HG02870 (cell line): ENCODE measurements around the gene SHC2.
"Not testable (repeated sequence)": the region's sequence is repeated elsewhere in the genome, so short reads cannot be mapped to it uniquely, and the experiment has no call there.

Experiments
- ATAC-seq: cut with Tn5 transposase; IDR thresholded peaks from one replicate; pipeline ENCODE4 v1.9.1; 2021; ENCODE audit warnings: mild to moderate bottlenecking, moderate library complexity; ENCODE audit not compliant: unreplicated experiment

Gene SHC2

DNA sequence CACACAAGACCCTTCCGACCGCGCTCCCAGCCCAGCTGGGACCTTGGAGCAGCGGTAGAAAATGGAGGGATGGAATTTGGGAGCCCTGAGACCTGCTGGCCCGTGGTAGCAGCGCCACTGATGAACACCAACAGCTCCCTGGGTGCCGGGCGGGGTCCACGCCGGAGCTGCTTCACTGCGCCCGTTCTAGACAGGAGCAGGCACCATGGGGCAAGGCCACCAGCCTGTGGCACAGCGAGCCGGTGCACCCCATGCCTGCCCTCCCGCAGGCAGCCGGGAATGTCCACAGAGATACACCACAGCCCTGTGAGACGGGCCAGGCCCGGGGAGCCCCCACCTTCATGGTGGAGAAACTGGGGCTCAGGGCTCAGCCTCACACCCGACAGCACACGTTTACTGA, 9.9 kb upstream of the SHC2 start:
- ATAC-seq: no peak

DNA sequence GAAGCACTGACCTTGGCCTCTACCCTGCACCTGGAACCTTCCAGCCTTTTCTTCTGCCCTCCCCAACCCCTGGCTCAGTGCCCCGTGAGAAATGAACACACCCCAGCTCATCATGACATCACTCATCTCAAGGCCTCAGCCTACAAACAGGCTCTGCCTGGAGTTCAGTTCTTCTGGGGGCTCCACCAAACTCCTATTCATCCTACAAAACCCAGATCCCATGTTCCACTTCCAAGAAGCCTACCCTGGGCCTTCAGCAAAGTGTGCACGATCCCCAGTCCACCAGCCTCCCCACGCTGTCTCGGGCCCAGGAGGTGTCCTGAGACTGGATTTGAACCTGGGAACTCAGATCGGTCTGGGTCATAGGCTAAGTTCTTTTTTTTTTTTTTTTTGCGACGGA, 9.0 kb upstream of the SHC2 start:
- ATAC-seq: no peak

DNA sequence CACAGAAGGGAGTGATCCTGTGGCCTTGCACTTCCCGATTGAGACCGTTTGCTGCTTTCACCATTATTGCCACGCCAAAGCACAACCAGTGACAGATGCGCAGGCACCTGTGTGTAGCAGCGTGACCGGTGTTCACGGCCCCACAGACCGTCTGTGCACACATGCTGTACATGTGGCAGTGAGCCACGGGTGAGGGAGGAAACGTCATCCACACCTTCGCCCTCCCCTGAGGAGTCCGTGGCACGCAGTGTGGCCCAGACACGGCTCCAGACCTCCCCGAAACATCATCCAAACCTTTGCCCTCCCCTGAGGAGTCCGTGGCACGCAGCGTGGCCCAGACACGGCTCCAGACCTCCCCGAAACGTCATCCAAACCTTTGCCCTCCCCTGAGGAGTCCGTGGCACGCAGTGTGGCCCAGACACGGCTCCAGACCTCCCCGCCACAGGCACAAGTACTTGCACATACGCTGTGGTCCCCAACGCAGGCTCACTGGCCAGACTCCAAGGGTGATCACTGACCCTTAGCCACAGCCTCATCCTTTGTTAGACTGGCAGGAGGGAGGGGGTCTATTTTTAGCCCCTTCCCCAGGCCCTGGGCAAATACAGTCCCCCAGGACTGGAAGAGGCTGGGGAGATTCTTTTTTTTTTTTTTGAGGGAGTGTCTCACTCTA, 7.9 kb upstream of the SHC2 start:
- ATAC-seq: no peak

DNA sequence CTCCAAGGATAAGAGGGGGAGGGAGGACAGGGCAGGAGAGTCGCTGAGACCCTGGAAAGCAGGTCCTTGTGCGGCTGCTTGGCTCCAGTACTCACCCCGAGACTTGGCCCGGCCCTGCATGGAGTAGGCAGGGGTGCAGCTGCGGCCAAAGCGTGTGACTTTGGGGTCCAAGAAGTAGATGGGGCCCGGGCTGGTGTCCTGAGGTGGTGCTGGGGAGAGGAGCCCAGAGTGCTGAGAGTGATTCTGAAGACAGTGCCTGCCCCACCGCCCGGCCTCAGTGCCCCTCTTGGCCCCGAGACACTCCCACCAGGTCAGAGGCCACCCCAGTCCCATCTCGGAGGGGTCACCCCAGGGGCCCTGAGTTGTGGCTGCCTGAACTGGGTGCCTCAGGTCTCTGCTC, 6.7 kb upstream of the SHC2 start:
- no peak for ATAC-seq

DNA sequence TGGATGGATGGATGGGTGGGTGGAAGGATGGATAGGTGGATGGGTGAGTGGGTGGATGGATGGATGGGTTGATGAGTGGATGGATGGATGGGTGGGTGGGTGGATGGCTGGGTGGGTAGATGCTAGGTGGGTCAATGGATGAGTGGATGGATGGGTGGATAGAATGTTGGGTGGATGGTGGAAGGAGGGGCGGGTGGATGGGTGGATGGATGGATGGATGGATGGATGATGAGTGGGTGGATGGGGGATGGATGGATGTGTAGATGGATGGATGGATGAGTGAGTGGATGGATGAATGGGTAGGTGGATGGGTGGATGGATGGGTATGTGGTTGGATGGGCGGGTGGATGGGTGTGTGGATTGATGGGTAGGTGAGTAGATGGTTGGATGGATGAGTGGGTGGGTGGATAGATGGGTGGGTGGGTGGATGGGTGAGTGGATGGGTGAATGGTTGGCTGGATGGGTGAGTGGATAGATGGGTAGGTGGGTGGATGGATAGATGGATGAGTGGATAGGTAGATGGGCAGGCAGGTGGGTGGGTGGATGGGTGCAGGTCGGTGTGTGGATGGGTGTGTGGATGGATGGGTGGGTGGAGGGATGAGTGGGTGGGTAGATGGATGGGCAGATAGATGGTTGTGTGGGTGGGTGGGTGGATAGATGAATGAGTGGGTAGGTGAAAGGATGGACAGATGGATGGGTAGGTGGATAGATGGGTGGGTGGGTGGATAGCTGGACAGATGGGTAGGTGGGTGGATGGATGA, 4.4 kb upstream of the SHC2 start:
- no peak for ATAC-seq

DNA sequence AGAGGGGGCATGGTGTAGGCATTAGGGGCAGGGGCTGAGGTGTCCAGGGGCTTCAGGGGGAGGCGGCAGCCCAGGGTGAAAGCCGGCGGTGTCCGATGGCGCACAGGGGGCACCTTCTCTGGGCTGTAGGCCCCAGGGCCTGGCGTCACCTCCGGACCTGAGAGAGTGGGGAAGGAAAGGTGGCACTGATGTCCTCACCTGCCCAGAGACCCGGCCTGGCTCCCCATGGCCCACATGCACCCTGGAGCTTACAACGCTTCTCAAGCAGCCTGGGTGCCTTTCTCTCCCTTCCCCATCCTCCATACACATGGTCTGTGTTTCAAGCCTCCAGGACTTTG, 3.3 kb upstream of the SHC2 start:
- ATAC-seq: no peak

DNA sequence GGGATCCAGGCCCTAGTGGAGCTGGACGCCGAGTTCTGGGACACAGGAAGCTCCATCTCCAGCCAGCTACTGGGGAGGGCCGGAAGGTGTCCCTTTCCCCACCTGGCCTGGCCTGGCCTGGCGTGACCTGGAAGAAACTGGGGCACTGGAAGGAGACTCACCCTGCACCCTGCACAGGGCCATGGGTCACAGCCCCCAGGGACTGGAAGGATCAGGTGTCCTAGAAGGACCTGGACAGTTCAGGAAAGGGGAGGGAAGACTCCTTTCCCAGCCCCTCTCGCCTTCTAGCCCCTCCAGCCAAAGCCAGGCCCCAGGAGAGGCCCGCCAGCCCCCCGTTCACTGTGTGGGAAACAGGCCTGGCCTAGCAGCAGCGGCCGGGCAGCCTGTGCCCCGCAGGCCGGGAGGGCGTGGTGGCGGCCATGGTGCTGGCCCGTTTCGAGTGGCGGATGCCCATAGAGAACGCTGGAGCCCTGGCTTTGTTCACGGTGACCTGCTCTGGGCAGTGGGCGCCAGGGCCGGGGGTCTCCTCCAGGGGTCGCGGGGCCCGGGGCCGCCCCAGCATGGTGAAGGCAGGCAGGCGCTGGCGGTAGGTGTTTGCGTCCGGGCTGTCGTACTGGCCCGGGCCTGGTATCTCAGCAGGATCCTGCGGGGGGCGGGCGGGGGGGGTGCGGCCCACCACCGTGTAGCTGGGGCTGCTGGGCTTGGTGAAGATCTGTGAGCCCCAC, 2.8 kb upstream of the SHC2 start:
- no peak for ATAC-seq

DNA sequence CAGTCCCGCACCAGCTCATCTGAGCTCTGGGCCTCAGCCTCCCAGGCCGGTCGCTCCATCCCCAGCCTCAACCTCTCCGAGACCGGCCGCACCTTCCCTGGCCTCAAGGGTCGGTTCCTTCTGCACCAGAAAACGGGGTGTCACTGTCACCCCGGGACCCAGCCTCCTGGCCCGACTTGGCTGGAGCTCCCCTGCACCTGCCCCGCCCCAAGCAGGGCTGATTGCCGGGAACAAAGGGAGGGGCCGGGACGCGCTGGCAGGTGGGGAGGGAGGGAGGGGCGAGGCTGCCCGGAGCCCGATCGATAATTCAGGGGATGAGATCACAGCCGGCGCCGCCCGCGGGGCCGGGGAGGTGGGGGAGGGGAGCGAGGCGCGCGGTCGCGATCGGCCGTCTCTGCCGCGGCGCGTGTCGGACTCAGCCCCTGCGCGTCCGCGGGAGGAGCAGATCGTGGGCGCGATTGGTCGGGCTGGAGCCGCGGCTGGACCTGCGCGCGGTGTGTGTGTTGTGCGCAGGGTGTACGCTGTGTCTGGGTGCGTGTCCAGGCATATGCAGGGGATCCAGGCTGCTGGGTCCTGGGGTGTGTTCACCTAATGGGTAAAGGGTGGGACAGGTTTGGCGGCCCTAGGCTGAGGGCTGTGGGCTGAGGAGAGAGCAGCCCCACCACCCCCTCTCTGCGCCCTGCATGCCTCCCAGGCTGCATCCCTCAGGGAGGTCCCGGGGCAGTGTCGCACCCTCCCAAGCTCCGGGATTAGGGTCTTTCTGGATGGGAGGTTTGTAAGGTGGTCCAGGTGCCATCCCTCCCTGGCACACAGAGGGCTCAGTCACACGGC, 1.1 kb upstream of the SHC2 start:
- ATAC-seq: no peak

DNA sequence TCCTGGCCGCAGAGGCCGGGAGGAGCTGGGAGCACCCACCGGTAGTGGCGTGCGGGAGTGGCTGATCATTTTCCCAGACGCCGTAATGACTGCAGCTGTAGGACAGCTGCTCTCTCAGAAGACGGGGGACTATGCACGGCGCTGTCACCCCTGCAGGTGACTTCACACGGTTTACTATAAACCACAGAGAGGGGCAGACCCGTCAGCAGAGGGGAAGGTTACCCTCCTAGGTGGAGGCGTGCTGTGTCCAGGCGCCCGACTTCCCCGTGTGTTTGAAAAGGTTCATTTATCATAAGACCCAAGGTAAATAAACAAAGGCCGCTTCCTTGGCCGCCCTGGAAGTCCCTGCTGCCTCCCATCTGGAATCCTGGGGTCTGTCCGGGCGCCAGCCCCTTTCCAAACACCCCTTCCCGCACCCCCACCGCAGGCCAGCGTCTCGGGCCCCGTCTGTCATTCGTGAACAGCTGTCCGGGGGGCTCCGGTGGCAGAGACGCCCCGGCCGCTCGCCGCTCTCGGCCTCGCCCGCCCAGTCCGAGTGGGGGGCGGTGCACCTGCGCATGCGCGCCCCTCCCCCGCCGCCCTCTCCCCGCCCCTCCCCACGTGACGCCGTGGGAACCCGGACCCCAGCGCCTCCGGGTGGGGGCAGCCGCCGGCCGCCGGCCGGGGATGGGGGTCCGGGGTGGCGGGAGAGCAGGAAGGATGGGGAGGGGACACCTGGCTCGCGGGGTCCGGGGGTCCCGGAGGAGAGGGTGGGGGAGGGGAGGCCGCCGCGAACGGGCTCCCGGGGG, 915 bp downstream of the SHC2 start:
- ATAC-seq: no peak

DNA sequence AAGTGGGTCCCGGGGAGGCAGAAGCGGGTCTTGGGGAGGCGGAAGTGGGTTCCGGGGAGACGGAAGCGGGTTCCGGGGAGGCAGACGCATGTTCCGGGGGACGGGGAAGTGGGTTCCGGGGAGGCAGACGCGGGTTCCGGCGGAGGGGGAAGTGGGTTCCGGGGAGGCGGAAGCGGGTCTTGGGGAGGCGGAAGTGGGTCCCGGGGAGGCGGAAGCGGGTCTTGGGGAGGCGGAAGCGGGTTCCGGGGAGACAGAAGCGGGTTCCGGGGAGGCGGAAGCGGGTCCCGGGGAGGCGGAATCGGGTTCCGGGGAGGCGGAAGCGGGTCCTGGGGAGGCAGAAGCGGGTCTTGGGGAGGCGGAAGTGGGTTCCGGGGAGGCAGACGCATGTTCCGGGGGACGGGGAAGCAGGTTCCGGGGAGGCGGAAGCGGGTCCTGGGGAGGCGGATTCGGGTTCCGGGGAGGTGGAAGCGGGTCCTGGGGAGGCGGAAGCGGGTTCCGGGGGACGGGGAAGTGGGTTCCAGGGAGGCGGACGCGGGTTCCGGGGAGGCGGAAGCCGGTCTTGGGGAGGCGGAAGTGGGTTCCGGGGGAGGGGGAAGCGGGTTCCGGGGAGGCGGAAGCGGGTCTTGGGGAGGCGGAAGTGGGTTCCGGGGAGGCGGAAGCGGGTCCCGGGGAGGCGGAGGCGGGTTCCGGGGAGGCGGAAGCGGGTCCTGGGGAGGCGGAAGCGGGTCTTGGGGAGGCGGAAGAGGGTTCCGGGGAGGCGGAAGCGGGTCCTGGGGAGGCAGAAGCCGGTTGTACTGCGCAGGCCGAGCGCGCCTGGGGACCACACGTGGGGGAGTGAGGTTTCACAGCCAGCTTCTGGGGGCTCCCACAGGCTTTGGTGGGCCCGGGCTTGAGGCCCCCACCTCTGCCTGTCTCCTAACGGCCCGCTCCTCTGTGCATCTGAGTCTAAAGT, 2.5 kb downstream of the SHC2 start:
- ATAC-seq: no peak

DNA sequence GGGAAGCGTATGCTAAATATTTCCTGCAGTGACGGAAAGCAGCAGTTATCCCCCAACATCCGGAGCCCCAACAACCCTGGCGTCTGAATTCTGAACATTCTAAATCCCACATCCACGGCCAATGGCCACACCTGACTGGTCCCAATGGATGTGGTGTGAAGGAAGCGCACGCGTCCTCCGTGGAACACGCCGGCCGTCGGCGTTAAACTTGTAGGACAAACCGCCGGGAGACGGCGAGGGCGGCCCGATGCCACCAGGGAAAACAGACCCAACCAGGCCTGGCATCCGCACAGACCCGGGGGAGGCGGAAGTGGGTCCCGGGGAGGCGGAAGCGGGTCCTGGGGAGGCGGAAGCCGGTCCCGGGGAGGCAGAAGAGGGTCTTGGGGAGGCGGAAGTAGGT, 3.2 kb downstream of the SHC2 start:
- ATAC-seq: no peak

DNA sequence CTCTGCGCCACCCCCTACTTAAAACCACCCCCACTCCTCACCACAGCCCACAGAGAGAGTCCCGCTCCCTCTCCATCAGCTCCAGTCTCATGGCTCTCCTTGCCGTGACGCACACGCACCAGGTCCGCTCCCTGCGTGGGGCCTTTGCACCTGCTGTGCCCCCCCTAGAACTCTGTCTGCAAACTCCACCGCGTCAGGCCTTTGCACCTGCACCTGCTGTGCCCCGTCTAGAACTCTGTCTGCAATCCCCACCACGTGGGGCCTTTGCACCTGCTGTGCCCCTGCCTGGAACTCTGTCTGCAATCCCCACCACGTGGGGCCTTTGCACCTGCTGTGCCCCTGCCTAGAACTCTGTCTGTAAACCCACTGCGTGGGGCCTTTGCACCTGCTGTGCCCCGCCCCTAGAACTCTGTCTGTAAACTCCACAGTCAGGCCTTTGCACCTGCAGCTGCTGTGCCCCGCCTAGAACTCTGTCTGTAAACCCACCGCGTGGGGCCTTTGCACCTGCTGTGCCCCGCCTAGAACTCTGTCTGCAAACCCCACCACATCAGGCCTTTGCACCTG, 4.2 kb downstream of the SHC2 start:
- no peak for ATAC-seq

DNA sequence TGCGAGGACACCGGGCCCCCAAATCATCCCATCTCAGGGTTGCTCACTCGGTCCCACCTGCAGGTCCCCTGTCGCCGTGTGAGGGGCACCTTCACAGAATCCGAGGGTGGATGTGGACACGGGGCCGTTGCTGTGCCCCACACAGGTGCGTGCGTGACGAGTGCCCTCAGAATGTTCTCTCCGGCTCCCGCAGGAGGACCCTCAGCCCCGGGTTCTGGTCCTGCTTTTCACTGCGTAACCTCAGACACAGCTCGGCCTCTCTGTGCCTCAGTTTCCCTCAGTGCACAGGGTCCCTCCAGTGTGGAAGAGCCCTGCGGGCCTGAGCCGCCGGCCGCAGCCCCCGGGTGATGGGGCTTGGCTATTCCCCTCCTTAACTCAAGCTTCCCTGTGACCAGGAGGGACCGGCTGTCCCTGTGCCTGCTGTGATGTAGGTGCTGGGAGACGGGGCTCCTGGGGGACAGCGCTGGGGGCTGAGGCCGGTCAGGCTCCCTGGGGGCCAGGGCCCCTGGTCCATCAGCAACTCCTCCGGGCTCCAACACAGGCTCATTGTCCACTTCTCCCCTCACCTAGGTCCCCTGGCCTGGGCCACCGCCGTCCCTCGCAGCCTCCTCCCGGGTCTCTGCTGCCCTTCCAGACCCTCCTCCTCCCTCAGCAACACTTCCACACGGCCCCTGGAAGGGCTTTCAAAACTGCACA, 4.8 kb downstream of the SHC2 start:
- no peak for ATAC-seq

DNA sequence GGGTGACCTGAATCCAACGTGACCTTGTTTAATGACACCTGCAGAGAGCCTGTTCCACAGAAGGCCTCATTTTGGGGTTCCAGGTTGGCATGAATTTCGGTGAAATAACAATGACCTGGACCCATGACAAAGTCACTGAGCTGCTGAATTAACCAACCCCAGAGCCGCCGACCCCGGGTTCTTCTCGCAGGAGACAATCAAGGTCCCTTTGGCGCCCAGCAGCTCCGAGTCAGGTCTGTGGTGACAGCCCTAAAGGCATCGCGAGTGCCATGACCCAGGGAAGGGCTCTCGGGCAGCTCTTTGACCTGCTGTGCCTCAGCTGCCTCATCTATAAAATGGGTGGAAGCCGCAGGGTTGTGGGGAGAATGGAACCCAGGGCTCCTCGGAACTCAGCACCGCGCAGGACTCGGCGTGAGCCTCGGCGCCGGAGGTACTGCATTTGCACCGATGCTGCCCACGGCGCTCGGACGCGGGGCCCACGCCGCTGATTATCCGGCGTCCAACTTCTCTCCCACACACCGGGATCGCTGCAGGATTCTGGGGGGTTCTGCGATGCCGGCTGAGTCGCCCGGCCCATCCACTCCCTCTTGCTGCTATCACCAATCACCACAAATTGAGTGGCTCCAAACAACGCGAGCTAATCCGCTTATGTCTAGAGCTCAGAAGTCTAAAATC, 5.7 kb downstream of the SHC2 start:
- ATAC-seq: no peak

DNA sequence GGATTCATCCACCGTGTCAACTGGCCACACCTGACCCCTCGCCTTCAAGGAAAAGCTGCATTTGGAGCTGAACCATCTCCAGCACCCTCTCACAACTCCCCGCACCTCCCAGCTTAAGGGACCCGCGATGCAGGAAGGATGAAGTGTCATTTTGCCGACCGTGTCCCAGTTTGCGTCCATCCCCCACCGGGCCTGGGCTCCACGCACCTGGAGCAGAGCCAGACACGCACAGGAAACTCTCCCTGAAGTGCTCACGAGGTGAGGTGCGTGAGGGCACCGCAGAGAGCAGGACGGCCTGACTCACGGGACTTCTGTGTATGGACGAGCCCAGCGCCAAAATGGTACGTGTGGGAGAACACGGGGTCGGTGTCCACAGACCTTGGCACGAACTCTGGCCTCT, 7.2 kb downstream of the SHC2 start:
- ATAC-seq: no peak

DNA sequence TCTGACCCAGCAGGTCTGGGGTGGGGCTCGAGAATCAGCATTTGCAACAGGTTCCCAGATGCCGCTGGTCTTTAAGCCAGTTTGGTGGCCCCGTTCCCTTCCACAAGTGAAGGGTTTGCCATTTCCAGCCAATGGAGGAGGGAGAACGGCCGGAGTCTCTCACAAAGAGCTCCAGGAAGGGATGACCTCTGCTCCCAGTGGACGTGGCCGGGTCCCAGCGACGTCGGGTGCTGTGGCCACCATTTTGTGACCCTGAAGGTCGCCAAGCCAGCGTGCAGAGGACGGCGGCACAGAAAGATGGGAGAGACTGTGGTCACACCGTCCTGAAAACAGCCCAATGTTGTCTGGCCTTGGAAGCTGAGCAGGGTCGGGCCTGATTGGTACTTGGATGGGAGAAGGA, 8.0 kb downstream of the SHC2 start:
- no peak for ATAC-seq

DNA sequence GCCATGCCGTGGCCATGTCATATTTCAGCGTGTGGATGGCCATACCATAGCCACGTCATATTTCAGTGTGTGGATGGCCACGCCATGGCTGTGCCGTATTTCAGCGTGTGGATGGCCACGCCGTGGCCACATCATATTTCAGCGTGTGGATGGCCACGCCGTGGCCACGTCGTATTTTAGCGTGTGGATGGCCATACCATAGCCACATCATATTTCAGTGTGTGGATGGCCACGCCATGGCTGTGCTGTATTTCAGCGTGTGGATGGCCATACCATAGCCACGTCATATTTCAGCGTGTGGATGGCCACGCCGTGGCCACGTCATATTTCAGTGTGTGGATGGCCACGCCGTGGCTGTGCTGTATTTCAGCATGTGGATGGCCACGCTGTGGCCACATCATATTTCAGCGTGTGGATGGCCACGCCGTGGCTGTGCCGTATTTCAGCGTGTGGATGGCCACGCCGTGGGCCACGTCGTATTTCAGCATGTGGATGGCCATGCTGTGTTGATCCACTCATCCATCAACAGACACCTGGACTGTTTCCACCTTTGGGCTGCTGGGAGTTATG, 9.8 kb downstream of the SHC2 start:
- not testable (repeated sequence) for ATAC-seq

DNA sequence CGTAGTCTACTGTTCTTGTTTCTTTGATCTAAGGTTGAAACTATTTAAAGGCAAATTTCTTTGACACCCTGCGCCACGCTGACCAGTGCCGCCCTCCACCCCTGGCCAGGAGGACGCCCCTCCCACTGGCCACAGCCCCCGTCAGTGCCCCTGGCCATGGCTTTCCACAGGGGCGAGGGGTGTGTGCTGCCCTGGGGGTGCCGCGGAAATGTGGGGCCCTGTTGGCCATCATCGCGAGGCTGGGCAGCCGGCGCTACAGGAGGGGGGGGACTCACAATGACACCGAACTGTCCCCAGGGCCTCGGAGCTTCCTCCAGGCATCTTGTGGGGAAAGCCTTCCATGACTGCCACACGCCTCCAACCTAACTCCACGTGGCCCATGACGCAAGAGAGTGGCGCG, 10.9 kb downstream of the SHC2 start:
- ATAC-seq: no peak
